HG03097 (cell line): ENCODE measurements around the gene UCK2.
A peak's percentile ranks its signal among the peaks of the same experiment; 100 is the strongest.

ENCODE experiments used
- ATAC-seq: cut with Tn5 transposase; IDR thresholded peaks from one replicate; pipeline ENCODE4 v1.9.1; 2021; ENCODE audit not compliant: unreplicated experiment, low FRiP score

UCK2 gene

DNA sequence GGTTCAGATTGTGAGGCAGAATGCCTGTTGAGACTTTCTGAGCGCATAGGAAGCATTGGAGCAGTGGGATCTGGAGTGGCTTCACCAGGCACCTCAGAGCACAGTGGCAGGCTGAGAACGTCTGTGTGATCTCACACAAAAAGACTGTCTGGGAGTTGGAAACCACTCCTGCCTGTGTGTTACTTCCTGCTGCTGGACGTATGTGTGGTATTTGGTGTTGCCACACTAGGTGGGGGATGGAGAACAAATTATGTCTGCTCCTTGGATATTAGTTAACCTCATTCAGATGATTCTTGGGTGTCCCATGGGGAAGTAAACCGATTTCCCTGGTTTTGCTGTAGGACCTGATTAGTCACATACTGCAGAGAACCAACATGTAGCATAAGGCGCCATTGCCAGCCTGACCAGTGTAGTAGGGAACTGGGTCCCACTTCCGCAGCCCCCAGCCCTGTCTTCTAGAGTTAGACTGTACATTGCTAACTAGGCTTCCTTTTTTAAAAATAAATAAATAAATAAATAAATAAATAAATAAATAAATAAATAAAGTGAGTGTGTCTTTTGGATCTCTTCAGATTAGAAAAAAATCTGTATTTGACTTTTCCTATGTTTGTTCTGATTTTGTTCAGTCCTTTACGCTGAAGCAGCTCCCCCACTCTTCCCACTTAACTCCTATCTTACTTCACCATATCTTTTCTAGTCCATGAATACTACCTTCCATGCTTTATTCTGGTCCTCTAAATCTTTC, 26.9 kb downstream of the UCK2 start:
- ATAC-seq: no peak

DNA sequence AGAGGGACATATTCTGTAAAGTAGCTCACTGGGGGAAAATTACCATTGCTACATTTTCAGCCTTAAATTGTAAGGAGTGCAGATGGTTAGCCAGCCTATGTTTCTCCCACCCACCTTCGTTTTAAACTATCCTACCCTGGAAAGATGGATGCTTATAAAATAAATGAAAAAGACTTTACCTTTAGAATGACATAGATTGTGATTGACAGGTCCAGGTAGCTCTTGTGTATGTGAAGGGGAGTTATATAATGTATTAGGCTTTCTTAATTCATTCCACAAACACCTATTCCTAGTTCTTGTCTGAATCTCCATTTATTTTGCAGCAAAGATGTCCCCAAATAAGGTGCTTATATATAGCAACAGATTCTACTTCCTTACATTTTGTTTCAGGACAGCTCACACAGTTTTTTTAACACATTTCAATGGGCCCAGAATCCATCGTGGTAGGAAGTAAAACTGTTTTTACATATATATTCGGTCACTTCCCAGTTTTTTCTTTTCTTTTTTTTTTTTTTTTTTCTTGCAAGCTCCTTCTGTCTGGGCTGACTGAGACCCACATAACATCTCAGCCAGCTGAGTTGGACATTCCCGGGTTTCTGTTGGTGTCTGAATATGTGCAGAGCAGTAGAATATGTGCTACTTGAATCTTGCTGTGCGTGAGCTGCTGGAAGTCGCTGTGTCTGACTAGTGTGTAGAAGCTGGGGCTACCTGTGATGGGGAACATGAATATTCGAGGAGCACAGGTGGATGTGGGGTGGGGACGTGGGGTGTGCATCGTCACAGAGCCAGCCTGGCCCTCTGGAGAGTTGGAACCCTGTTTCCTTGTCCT, 27.8 kb downstream of the UCK2 start:
- ATAC-seq: no peak

DNA sequence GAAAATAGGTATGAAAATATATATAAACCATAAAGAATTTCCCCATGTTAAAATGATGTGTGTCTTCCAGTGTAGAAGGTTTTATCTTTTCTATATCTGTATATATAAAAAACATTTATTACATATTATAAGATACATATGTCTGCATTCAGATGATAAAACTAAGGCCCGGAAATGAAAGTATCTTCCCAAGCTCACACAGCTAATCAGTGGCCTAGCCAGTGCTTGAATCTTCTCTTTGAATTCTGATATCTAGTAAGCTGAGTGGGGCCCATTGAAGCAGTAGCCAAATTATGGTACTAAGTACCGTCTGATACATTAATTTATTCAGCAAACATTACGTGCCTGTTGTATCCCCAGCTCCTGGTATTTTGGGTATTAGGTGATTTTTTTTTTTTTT, 28.6 kb downstream of the UCK2 start:
- ATAC-seq: no peak

DNA sequence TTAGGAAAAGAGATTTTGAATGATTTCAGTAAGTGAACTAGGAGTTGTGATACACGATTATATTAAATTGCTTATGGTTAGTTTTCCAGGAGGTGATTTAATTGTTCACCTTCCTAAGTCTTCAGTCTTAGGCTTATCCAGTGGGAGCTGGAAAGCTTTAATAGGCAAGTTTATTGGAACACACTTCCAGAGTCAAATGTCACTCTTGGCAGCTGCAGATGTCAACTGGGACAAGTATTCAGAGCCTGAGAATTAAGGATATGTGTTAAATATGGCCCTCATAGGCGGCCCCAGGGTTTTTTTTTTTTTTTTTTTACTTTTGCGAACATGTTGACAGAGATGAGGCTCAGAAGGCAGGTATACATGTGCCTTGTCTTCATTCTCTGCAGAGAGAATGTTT, 29.2 kb downstream of the UCK2 start:
- no peak for ATAC-seq

DNA sequence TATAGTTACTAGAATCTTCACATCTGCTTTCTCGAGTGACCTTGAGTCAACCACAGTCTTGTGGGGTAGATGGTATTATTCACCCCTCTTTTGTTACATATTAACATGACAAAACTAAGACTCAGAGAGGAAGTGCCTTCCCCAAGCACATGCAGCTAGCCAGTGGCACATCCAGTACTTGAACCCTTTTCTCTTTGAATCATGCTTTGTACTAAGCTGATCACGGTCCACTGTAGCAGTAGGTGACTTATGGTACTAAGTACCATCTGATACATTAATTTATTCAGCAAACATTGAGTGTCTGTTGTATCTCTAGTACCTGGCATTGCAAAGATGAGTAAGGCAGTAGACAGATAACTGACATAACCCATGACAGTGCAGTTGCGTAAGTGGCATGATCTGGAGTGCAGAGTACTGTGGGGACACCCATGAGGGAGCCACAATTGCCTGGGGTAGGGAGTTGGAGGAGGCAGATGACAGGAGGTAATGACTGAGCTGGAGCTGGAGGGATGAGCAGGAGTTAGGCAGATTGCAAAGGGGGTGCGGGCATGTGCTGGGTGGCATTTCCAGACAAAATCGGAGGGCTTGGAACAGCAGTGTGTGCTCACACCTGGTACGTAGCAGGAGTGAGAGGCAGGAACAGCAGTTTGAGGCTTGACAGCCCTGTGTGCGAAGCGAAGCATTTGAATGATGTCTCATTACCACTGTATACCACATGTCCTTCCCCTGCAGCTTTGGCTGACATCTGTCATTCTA, 29.8 kb downstream of the UCK2 start:
- peak; percentile 83 for ATAC-seq

DNA sequence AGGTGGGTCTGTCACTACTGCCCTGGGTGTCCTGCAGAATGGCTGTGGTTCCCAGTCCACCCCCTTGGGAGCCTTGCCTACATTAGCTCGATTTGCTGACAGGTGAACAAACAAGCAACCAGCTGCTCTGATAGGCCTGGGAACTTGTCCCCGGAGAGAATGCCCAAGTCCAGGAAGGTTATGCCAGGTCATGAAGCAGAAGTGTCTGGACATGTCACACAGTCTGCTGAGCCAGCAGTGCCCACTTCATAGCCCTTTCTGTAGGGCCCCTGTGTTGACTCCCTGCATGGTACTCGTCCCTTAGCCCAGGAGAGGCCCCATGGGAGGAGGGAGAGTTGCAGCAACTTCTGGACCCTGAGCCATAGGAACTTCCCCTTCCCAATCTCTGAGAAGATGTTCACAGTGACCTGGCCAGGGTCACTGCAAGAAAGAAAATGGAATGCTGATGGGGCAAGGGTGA, 31.0 kb downstream of the UCK2 start:
- ATAC-seq: no peak

DNA sequence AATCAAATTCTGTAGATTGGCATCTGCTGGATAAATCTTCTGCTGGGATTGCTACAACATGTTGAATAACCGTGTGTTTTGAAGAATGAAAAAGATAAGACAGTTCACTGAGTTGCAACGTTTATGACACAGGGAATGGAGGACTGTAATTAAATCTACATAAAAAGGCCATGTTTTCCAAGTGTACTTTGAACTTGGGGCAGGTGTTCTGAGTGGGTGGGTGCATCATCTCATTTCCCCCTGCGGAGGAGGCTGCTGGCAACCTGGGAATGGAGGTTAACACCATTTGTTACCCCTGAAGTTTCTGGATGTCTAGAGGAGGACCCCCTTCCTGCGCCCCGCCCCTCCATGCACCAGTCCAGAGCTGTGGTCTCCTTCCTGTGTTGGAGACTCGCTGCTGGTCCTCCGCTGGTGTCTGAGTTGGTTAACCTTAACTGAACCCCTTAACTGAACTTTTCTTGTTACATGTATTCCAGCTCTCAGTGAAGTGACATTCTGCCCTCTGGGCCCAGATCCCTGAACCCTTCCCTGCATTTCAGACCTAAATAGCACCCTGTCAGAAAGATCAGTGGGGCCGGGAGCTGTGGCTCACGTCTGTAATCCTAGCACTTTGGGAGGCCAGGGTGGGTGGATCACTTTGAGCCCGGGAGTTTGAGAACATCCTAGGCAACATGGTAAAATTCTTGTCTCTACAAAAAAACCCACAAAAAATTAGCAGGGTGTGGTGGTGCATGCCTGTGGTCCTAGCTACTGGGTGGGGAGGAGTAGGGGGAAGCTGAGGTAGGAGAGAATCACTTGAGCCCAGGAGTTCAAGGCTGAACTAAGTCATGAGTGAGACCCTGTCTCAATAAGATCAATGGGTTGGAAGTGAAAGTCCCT, 31.8 kb downstream of the UCK2 start:
- no peak for ATAC-seq

DNA sequence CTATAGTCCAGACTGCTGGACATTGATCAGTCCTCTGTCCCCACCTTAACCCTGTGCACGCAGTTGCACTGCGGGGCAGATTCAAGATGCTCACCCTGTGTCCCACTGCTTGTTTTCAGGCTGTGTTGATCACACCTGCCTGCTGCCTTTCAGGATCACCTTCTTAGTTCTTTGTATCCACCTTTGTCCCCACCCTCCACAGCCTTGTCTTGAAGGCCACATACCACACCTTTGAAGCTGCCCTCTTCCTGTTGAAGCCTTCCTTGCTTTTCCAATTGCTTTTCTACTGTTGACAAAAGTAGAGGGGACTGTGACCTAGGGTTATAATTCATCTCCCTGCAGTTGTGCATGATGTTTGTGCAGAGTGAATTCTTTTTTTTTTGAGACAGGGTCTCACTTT, 32.7 kb downstream of the UCK2 start:
- ATAC-seq: no peak

DNA sequence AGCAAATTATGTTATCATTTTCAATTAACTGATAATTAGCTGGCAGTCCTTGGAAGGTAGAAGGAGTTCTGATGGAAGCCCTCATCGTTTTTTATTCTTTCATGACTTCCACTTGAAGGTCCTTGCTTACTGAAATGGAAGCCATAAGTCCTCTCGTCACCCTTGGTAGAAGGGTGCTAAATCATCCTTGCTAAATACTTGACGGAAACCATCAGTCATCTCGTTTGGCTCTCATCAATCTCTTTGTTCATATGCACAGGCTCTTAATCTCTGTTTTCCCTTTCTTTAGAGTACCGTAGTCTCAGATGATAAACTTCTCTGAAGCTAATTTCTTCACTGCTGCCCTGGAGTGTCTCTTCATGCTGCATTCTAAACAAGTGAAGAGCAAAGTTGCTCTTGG, 34.5 kb downstream of the UCK2 start:
- ATAC-seq: no peak

DNA sequence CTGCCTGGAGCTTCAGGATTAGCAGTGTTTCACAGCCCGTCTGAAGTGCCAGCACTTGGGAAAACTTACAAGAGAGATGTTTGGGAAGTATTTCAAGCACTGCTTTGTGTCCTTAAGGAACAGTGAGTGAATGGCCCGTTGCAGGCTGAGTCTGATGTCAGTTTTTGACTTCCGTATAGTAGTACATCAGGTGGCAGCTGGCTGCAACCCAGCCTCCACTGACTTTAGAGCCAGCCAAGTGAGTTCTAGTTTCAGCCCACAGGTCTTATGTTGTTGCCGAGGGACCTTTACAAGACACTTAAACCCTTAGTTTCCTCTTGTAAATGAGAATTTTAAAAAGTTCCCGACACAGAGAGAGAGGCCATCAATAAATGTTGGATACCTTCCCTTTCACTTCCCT, 35.0 kb downstream of the UCK2 start:
- ATAC-seq: peak; percentile 56

DNA sequence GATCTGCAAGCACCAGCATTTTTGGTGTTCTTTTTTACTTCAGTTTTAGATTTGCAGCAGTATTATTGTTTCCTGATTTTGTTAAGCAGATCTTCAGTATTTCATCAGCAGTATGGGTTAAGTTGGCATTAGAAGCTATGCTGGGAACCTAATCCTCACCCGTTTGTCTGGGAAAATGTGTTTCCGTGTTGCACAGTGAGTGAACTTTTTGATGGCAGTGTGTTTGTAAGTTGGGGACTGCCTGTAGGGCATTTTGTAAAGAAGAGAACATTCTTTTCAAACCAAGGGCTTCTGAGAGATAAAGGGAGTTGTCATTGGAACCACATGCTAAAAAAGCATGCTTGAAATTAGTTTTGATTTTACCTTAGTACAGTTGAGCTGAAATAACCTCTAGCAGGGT, 35.9 kb downstream of the UCK2 start:
- no peak for ATAC-seq

DNA sequence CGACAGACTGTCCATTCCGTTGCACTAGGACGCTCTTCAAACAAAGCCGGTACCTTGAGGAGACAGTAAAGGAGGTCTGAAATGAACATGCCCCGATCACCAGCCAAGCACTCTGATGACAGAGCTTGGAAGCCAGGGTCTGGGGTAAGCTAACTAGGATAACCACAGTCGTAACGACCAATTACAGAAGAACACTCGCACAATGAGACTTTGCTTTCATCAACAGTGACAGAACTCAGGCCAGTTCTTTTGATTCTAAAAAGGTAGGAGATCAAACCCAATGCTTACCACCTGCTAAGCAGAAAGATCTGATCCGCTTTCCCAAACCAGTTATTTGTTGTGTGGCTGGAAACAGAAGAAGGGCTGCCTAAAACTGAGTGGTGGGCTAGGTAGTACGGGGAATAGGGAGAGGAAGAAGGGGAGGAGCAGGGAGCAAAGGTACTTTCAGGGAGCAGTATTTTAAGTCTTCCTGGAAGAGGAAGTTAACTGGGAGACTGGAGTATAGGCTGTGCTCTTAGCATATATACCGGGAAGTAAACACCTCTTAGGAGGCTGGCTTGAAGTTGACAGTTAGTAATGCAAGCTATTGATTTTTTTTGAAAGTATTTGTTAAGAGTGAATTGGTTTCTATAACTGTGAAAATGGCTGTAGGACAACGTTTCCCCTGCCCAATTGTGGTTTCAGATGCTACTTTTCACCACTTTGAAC, 38.4 kb downstream of the UCK2 start:
- no peak for ATAC-seq

DNA sequence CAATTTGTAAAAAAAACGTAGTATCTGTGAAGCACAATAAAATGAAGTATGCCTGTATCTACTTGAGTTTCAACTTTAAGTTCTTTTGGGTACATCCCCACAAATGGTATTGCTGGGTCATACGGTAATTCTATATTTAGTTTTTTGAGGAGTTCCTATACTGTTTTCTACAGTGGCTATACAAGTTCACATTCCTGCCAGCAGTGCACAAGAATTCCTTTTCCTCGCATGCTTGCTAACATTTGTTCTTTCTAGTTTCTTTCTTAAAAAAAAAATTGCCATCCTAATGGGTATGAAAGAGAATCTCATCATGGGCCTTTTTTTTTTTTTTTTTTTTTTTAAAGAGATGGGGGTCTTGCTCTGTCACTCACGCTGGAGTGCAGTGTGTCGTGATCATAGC, 41.9 kb downstream of the UCK2 start:
- no peak for ATAC-seq

DNA sequence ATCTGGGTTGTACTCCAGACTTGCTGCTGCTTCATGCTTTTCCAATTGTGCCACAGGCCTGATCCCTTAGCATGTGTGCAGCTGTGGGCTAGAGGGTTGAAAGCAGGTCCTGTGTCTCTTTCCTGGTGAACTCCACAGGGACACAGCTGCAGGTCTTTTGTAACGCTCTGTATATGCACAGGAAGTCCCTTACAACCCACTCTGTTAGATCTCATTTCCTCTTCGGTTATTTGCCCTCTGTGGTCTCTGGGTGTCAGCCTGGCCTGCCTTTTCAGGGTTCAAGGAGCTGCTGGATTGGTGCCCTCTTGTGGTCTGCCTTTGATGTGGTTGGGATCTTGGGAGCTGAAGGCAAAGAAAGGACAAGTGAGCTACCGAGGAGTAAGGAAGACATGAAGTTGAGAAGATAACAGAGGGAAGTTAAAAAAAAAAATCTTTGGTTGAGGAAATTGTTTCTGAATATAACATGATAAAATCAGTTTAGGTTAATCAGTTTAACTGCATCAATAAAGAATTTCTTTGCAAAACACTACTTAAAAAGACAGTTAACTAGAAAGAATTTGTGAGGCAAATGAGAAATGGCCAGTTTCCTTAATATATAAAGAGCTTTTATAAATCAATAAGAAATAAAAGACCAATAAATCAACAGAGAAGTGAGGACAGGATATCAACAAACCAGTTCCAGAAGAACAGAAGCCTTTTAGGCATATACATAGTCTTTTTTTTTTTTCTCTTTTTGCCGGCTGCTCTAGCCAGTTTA, 44.1 kb downstream of the UCK2 start:
- peak; percentile 81 for ATAC-seq

DNA sequence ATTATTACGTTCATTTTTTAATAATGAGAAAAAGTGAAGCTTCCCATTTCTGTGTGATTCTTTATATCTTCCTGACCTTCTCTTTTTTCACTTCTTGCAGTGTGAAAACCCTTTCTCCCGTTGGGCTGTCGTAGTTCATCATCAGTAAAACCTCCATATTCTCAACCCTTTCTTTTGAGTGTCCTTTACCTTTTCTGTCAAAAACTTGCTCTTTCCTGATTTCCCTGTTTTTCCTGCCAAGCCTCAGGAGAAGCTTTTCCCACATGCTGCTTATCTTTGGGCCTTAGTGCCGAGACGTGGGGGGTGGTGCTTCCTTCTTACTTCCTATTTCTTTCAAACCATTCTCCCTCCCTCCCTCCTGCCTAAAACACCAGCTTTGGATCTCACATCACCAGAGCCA, 46.1 kb downstream of the UCK2 start:
- no peak for ATAC-seq

DNA sequence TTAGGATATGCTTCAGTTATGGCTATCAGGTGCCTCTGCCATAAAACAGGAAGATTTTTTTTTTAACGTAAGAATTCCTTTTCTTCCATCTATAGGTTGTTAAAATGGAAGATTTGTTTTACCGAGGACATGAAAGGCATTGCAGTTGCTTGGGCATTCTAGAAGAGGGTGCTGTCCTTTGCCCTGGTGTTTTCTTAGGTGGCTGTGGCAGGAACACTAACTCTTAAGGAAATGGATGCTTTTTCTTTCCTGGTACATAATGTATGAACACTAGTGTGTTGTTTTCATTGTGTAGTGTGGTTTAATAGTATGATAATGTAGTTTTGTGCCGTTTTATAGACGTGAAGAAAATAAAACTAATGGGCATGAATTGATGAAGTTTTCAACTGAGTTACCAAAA, 47.2 kb downstream of the UCK2 start:
- no peak for ATAC-seq

DNA sequence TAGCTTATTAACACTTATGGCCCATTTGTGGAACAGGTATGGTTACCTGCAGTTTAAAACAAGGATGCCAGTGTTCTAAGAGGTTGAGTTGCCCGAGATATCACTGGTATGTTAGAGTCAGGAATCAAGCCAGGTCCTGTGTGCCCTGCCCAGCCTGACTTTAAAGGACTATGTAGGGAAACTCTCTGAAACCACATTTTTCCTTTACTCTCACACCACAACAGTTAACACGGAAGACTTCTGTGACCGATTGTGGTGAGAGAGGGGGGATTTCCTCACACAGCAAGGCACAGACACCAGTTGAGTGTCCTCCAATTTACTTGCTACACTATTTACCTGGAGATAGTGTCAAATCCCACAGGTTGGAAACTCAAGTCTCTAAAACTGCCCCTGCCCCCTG, 47.8 kb downstream of the UCK2 start:
- ATAC-seq: no peak

DNA sequence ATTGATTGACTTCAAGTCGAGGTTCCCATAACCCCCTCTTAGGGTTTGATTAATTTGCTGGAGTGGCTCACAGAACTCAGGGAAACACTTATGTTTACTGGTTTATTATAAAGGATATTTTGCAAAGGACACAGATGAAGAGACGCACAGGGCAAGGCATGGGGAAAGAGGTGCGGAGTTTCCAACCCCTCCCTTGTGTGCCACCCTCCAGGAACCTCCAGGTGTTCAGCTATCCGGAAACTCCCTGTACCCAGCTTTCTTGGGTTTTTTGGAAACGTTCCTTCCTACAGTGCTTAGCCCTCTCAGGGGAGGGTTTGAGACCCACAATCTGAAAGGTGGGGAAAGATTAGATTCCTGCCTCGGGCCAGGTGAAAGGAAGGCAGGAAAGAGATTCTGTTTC, 48.2 kb downstream of the UCK2 start:
- no peak for ATAC-seq

DNA sequence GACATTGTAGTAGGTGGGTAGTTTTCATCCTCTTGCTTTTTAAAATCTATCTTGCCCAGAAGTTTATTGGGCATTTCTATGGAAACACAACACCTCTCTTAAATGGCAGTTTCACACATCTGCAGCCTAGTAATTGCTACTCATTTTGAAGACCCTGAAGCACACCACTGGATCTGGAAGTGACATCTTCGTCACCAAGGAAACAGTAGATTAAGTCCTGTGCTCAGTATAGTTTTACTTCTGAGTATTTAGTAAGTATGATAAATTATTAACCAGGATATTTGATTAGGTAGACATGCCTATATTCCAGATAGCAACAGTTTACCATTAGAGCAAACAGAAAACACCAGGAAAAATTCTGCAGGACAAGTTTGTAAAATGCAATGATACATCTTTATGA, 48.7 kb downstream of the UCK2 start:
- no peak for ATAC-seq
